ENCODE results near the gene SLC27A2. TPM values are rescaled to one million over a fixed set of nuclear protein-coding genes. Genes with fewer than 3 reads are reported as not detected.

SLC27A2 gene
- total and polyA plus RNA-seq, 2 experiments from 2014 or later: 2.8 to 9.4 TPM

GRCh38 chr15:50225938-50226337, 43.9 kb downstream of the SLC27A2 start (continued):
- TF ChIP-seq ZNF462 (CRISPR knock-in tag; IDR thresholded peaks at IDR 0.05) (no peak), EZH2phosphoT487 (IDR thresholded peaks at IDR 0.05; ENCODE audit: unreplicated experiment) (no peak), ZNF114 (CRISPR knock-in tag; IDR thresholded peaks at IDR 0.05) (no peak), ZNF331 (CRISPR knock-in tag; IDR thresholded peaks at IDR 0.05; ENCODE audit: low read depth) (no peak), STAT1 (IDR thresholded peaks at IDR 0.05; ENCODE audit: unreplicated experiment) (no peak), NANOG (IDR thresholded peaks at IDR 0.05; ENCODE audit: borderline replicate concordance) (no peak), EZH2 (IDR thresholded peaks at IDR 0.05; ENCODE audit: low read depth, unreplicated experiment) (no peak)

GRCh38 chr15:50227076-50227475, 45.1 kb downstream of the SLC27A2 start:
- Histone ChIP-seq H3K27ac (ENCODE audit: low read depth) (no peak overlapping the region), H3K4me3 (no peak overlapping the region), H3K4me1 (ENCODE audit: insufficient read depth) (no peaks in the 10 kb centered on the region), H4K20me1 (replicated peaks; ENCODE audit: insufficient read depth) (no peaks in the 10 kb centered on the region; the same call in 1 of the 2 replicates), H3K4me2 (no peak overlapping the region), H3F3A (replicated peaks; ENCODE audit: low read depth) (no peaks in the 10 kb centered on the region), H3K79me2 (replicated peaks; ENCODE audit: insufficient read depth) (no peaks in the 10 kb centered on the region), H3K9me2 (ENCODE audit: insufficient read depth) (no peaks in the 10 kb centered on the region), H3K27me3 (ENCODE audit: insufficient read depth) (no peaks in the 10 kb centered on the region), H2AFZ (no peak overlapping the region), H3K36me3 (ENCODE audit: insufficient read depth) (no peaks in the 10 kb centered on the region)
- DNase-seq (ENCODE audit: low spot score): no peak
- Mint-ChIP-seq H3K4me3 (no peak overlapping the region), H3K27ac (no peak overlapping the region), H3K9me3 (no peaks in the 10 kb centered on the region), H3K4me1 (no peaks in the 10 kb centered on the region), H3K36me3 (ENCODE audit: low read depth) (peaks cover 4% of the 10 kb centered on the region; the same call in 1 of the 3 replicates), H3K27me3 (ENCODE audit: insufficient read depth, low read depth, poor library complexity) (no peaks in the 10 kb centered on the region)
- no peak for ATAC-seq
- TF ChIP-seq EZH2 (IDR thresholded peaks at IDR 0.05; ENCODE audit: low read depth, unreplicated experiment) (no peak), NANOG (IDR thresholded peaks at IDR 0.05; ENCODE audit: borderline replicate concordance) (no peak), POLR2AphosphoS5 (IDR thresholded peaks at IDR 0.05; ENCODE audit: low read depth) (no peak), CREB1 (CRISPR knock-in tag; IDR thresholded peaks at IDR 0.05; ENCODE audit: low read depth) (no peak), ETS1 (IDR thresholded peaks at IDR 0.05) (no peak), STAT1 (IDR thresholded peaks at IDR 0.05; ENCODE audit: unreplicated experiment) (no peak), EZH2phosphoT487 (IDR thresholded peaks at IDR 0.05; ENCODE audit: unreplicated experiment) (no peak), ZNF114 (CRISPR knock-in tag; IDR thresholded peaks at IDR 0.05) (no peak), JUNB (IDR thresholded peaks at IDR 0.05; ENCODE audit: unreplicated experiment) (no peak)

Measured in GM23338 (cell line).